Measurements from ENCODE around the gene GGT5. TPM values are rescaled to one million over a fixed set of nuclear protein-coding genes. Genes with fewer than 3 reads are reported as not detected.
A peak's percentile ranks its signal among the peaks of the same experiment; 100 is the strongest.
"Not testable (repeated sequence)": the region's sequence is repeated elsewhere in the genome, so short reads cannot be mapped to it uniquely, and the experiment has no call there.

GGT5 gene
- total and polyA plus RNA-seq, 8 donors, result 9.9 to 48.8 (median 20.4) TPM

DNA sequence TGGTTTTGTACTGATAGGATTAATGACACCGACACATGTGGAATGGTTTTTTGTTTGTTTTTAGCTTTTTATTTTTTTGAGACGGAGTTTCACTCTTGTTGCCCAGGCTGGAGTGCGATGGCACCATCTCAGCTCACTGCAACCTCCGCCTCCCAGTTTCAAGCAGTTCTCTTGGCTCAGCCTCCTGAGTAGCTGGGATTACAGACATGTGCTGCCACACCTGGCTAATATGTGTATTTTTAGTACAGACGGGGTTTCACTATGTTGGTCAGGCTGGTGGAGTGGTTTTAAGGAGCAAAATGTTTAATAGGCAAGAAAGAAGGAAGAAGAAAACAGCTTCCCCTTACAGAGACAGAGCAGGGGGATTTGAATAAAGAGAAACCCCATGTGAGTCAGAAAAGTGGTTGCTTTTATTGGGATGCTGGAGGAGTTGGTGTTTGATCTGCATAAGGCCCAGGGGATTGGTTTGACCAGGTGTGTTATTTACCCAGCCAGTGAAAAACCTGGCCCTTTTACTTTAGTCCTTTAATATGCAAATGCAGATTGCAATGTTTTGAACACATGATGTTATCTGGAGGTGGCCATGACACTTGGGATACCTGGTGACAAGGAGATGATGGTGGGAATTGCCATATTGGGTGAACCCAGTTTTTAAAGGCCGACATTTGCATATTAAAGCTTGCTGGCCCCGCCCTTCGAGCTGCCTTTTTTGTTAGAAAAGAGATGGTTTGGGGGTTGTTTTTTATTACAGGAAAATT, 39.3 kb downstream of the GGT5 start:
- H3K27ac ChIP-seq, result peak overlapping the region in 4 of 5 donors; percentile 34 to 93 (median 86)
- H3K4me1 ChIP-seq, result peaks cover 27 to 55% (median 31%) of the 10 kb centered on the region in 4 donors
- H3K4me3 ChIP-seq, result no peak overlapping the region
- no peak for DNase-seq
- intact Hi-C loops (cut with DNase I; ENCODE audit: low total_unique reads), result no loop called here
- TF ChIP-seq, protein P1, sequence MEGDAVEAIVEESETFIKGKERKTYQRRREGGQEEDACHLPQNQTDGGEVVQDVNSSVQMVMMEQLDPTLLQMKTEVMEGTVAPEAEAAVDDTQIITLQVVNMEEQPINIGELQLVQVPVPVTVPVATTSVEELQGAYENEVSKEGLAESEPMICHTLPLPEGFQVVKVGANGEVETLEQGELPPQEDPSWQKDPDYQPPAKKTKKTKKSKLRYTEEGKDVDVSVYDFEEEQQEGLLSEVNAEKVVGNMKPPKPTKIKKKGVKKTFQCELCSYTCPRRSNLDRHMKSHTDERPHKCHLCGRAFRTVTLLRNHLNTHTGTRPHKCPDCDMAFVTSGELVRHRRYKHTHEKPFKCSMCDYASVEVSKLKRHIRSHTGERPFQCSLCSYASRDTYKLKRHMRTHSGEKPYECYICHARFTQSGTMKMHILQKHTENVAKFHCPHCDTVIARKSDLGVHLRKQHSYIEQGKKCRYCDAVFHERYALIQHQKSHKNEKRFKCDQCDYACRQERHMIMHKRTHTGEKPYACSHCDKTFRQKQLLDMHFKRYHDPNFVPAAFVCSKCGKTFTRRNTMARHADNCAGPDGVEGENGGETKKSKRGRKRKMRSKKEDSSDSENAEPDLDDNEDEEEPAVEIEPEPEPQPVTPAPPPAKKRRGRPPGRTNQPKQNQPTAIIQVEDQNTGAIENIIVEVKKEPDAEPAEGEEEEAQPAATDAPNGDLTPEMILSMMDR (IDR thresholded peaks at IDR 0.05), result peak in 1 of 7 experiments; percentile 11
- no peak for TF ChIP-seq POLR2A (IDR thresholded peaks at IDR 0.05)
- no peaks in the 10 kb centered on the region for H3K36me3 ChIP-seq
- H3K27me3 ChIP-seq, result no peaks in the 10 kb centered on the region
- WGBS, 5 donors, result 80 to 85% (median 83%) methylated on average over 8 of the region's 8 CpGs
- H3K9me3 ChIP-seq, result no peaks in the 10 kb centered on the region

DNA sequence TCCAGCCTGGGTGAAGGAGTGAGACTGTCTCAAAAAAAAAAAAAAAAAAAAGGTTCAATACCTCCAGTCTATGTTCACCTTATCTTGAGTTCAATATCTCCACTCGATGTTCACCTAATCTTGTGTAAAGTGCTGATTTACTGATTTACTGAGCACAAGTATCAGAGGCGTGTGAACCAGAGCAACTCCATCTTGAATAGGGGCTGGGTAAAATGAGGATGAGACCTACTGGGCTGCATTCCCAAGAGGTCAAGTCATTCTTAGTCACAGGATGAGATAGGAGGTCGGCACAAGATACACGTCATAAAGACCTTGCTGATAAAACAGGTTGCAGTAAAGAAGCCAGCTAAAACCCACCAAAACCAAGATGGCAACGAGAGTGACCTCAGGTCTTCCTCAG, 41.0 kb downstream of the GGT5 start:
- peaks cover 28 to 56% (median 32%) of the 10 kb centered on the region in 4 donors for H3K4me1 ChIP-seq
- DNase-seq; intact Hi-C loops (cut with DNase I; ENCODE audit: low total_unique reads); H3K27ac ChIP-seq; H3K27me3 ChIP-seq; H3K36me3 ChIP-seq; H3K9me3 ChIP-seq; H3K4me3 ChIP-seq: not testable (repeated sequence)
- WGBS, 5 donors, result 68 to 81% (median 73%) methylated on average over 5 of the region's 5 CpGs

GRCh38 chr22:24201681-24202614, 42.9 kb downstream of the GGT5 start:
- Histone ChIP-seq H3K4me1 (peaks cover 18 to 58% (median 30%) of the 10 kb centered on the region in 4 donors), H3K27me3 (no peaks in the 10 kb centered on the region), H3K27ac (no peak overlapping the region), H3K9me3 (no peaks in the 10 kb centered on the region), H3K4me3 (no peak overlapping the region), H3K36me3 (no peaks in the 10 kb centered on the region)
- intact Hi-C loops (cut with DNase I; ENCODE audit: low total_unique reads), result no loop called here
- DNase-seq, result no peak
- no peak for TF ChIP-seq POLR2A (IDR thresholded peaks at IDR 0.05)
- TF ChIP-seq, protein P1 (IDR thresholded peaks at IDR 0.05), result no peak
- no peak for TF ChIP-seq POLR2AphosphoS5 (IDR thresholded peaks at IDR 0.05)
- TF ChIP-seq EP300 (IDR thresholded peaks at IDR 0.05), result no peak
- WGBS, 5 donors, result 89 to 95% (median 94%) methylated on average over 26 of the region's 26 CpGs

GRCh38 chr22:24200619-24201212, 44.2 kb downstream of the GGT5 start:
- no peaks in the 10 kb centered on the region for H3K36me3 ChIP-seq
- WGBS, 5 donors, result 39 to 59% (median 50%) methylated on average over 7 of the region's 7 CpGs
- peak overlapping the region in 2 of 5 donors; percentile 21 to 34 for H3K27ac ChIP-seq
- peak in 1 of 2 donors; percentile 41 for DNase-seq
- H3K4me1 ChIP-seq, result peaks cover 15 to 56% (median 32%) of the 10 kb centered on the region in 4 donors
- no peaks in the 10 kb centered on the region for H3K9me3 ChIP-seq
- H3K27me3 ChIP-seq, result no peaks in the 10 kb centered on the region
- no peak for TF ChIP-seq POLR2A (IDR thresholded peaks at IDR 0.05)
- TF ChIP-seq, protein P1 (IDR thresholded peaks at IDR 0.05), result no peak
- TF ChIP-seq EP300 (IDR thresholded peaks at IDR 0.05), result no peak
- no peak for TF ChIP-seq POLR2AphosphoS5 (IDR thresholded peaks at IDR 0.05)
- no peak overlapping the region for H3K4me3 ChIP-seq
- intact Hi-C loops (cut with DNase I; ENCODE audit: low total_unique reads), result no loop called here
